Adrenal gland (tissue), 12 donors: ENCODE results near the gene NBDY. TPM values are rescaled to one million over a fixed set of nuclear protein-coding genes. Genes with fewer than 3 reads are reported as not detected.
"Not testable (repeated sequence)": the region's sequence is repeated elsewhere in the genome, so short reads cannot be mapped to it uniquely, and the experiment has no call there.

Experiments used
- DNase-seq, 7 donors: peaks; one replicate each; pipeline ENCODE4 v3.0.0-alpha.2; 2019 to 2020
- H3K27ac ChIP-seq, 5 donors: fragments of 200-600 bp; sonication (generic) in 4 of 5; 1 replicate in 3 of 5; 2 replicates in 2 of 5; pipeline versions ENCODE4 v1.5.1 to v1.8.0; 2016 to 2020; ENCODE audit warnings: mild to moderate bottlenecking in 1 of 5
- H3K27me3 ChIP-seq: fragments of 200-600 bp; 2 replicates; pipeline ENCODE4 v1.8.0; 2021
- H3K36me3 ChIP-seq, 2 donors: fragments of 200-600 bp; replicated peaks in 1 of 2; 1 replicate in 1 of 2; 2 replicates in 1 of 2; pipeline versions ENCODE4 v1.5.1 to v1.8.0; 2018 to 2022
- H3K4me1 ChIP-seq, 2 donors: fragments of 200-600 bp; replicated peaks in 1 of 2; 1 replicate in 1 of 2; 2 replicates in 1 of 2; pipeline versions ENCODE4 v1.5.1 to v1.8.0; 2018 to 2021
- H3K4me3 ChIP-seq, 4 donors: fragments of 200-600 bp; sonication (generic) in 3 of 4; one replicate each; pipeline ENCODE4 v1.5.1; 2016 to 2018
- H3K9me3 ChIP-seq, 3 donors: fragments of 200-600 bp; sonication (generic) in 1 of 3; replicated peaks in 1 of 3; 1 replicate in 2 of 3; 2 replicates in 1 of 3; pipeline versions ENCODE4 v1.5.1 to v1.8.0; 2016 to 2021
- CTCF ChIP-seq, 6 experiments: fragments of 450-650 bp in 4 of 6; fragments of 200-600 bp in 2 of 6; sonication (generic) in 1 of 6; IDR thresholded peaks; 1 replicate in 5 of 6; 2 replicates in 1 of 6; pipeline versions ENCODE4 v1.5.1 to v1.8.0; 2016 to 2021; ENCODE audit warnings: antibody characterized with exemption in 6 of 6, mild to moderate bottlenecking in 2 of 6, moderate library complexity in 1 of 6
- POLR2A ChIP-seq, 2 donors: fragments of 450-650 bp; IDR thresholded peaks; one replicate each; pipeline ENCODE4 v1.6.1; 2017; ENCODE audit warnings: antibody characterized with exemption in 2 of 2, mild to moderate bottlenecking in 2 of 2, moderate library complexity in 1 of 2
- WGBS, 4 donors: extraction: QIAGEN DNeasy Blood & Tissue Kit in 2 of 4; methylation state at CpG; one replicate each; pipeline versions ENCODE4 v1.1.5 to v1.1.7; 2013 to 2017; 5-methylcytosine and 5-hydroxymethylcytosine counted together
- intact Hi-C, 2 donors: fragments of 100-400 bp; cut with DNase I; formaldehyde crosslinking; loops; one replicate each; pipeline versions ENCODE4 v1.14.1 to v1.15.0; 2022 to 2023
- polyA plus RNA-seq, 3 donors: library from polyadenylated mRNA; stranded (reverse); fragments of 200-250 nt in 2 of 3; fragments of 350-450 nt in 1 of 3; fragmentation: Illumina TruSeq in 1 of 3; extraction: RNeasy Lipid Tissue Mini Kit (QIAGEN cat#74804) in 1 of 3; gene quantifications; one replicate each; pipeline ENCODE4 v1.2.3, GENCODE V29; 2013 to 2014
- total RNA-seq, 9 donors: library from RNA; depleted of rRNA in 4 of 9; stranded (reverse); fragments of >200 nt in 4 of 9; fragments of 120-200 nt in 1 of 9; fragmentation: NEBNext Ultra II Directional in 1 of 9; extraction: Animal tissue kit (Norgen Biotek cat#: 25700) in 1 of 9; gene quantifications; one replicate each; pipeline versions ENCODE4 v1.1.0 to v1.2.4, GENCODE V29; 2013 to 2023
- donor health status: healthy with polysubstance abuse.
- donor health status: Bipolar disorder and iron deficiency.
- donor health status: DM: yes; HTN: yes; CAD: no.
- donor health status: DM: no; HTN: no; CAD: no.
- donor health status: DM: no; HTN: no; CAD: no.
- donor health status: DM: yes; HTN: yes; CAD: no.

The NBDY gene
- total and polyA plus RNA-seq, 12 donors, result 14.7 to 98.5 (median 36.3) TPM

- DNase-seq, H3K36me3 ChIP-seq, H3K27me3 ChIP-seq, H3K4me3 ChIP-seq, intact Hi-C loops, H3K9me3 ChIP-seq: not testable (repeated sequence)
- WGBS, 4 donors, result 81 to 93% (median 87%) methylated on average over 11 to 12 of the region's 22 CpGs
- peak overlapping the region in 1 of 5 donors; percentile 5 for H3K27ac ChIP-seq
- H3K4me1 ChIP-seq, result peaks cover 0 to 16% of the 10 kb centered on the region in 2 donors
Observed at GRCh38 chrX:56780681-56781649, 51.9 kb downstream of the NBDY start.

- Histone ChIP-seq H3K9me3 (no peaks in the 10 kb centered on the region), H3K36me3 (no peaks in the 10 kb centered on the region), H3K4me3 (no peak overlapping the region), H3K27me3 (no peaks in the 10 kb centered on the region), H3K27ac (peak overlapping the region in 2 of 5 donors; percentile 72 to 82), H3K4me1 (peaks cover 0 to 16% of the 10 kb centered on the region in 2 donors)
- intact Hi-C loops, result no loop called here
- TF ChIP-seq POLR2A (IDR thresholded peaks at IDR 0.05) (no peak), CTCF (IDR thresholded peaks at IDR 0.05) (no peak)
- WGBS, 4 donors, result 16 to 53% (median 25%) methylated on average over 2 of the region's 2 CpGs
- DNase-seq, result no peak
Observed at GRCh38 chrX:56782352-56782751, 53.3 kb downstream of the NBDY start.

- H3K36me3 ChIP-seq, result no peaks in the 10 kb centered on the region
- intact Hi-C loops, result no loop called here
- H3K27me3 ChIP-seq, result no peaks in the 10 kb centered on the region
- TF ChIP-seq CTCF (IDR thresholded peaks at IDR 0.05), result no peak
- TF ChIP-seq POLR2A (IDR thresholded peaks at IDR 0.05), result no peak
- H3K27ac ChIP-seq, result peak overlapping the region in 3 of 5 donors; percentile 72 to 82 (median 82)
- WGBS, 4 donors, result 65 to 96% (median 81%) methylated on average over 9 to 17 of the region's 17 CpGs
- H3K4me3 ChIP-seq, result peak overlapping the region in 2 of 4 donors; percentile 36 to 41
- peak in 4 of 7 donors; percentile 36 to 56 (median 50) for DNase-seq
- H3K9me3 ChIP-seq, result no peaks in the 10 kb centered on the region
- peaks cover 0 to 16% of the 10 kb centered on the region in 2 donors for H3K4me1 ChIP-seq
Observed at GRCh38 chrX:56782791-56783449, 53.9 kb downstream of the NBDY start.

GRCh38 chrX:56783450-56783831 lies 54.4 kb downstream of the NBDY start:
- Histone ChIP-seq H3K27me3 (no peaks in the 10 kb centered on the region), H3K36me3 (no peaks in the 10 kb centered on the region), H3K9me3 (no peaks in the 10 kb centered on the region), H3K4me3 (peak overlapping the region in 2 of 4 donors; percentile 36 to 41), H3K4me1 (peaks cover 0 to 16% of the 10 kb centered on the region in 2 donors), H3K27ac (peak overlapping the region in 3 of 5 donors; percentile 72 to 82 (median 82))
- TF ChIP-seq POLR2A (IDR thresholded peaks at IDR 0.05) (no peak), CTCF (IDR thresholded peaks at IDR 0.05) (peak in 4 of 6 experiments; percentile 10 to 75 (median 52))
- WGBS, 4 donors, result 43 to 98% (median 82%) methylated on average over 2 to 12 of the region's 12 CpGs
- peak in 5 of 7 donors; percentile 82 to 92 (median 83) for DNase-seq
- intact Hi-C loops, result no loop called here
